Measurements from ENCODE around the gene SRRM2. TPM values are rescaled to one million over a fixed set of nuclear protein-coding genes. Genes with fewer than 3 reads are reported as not detected.
A peak's percentile ranks its signal among the peaks of the same experiment; 100 is the strongest.

SRRM2 gene
- total RNA-seq, 1 experiment from 2014 or later, result 84.7 TPM

DNA sequence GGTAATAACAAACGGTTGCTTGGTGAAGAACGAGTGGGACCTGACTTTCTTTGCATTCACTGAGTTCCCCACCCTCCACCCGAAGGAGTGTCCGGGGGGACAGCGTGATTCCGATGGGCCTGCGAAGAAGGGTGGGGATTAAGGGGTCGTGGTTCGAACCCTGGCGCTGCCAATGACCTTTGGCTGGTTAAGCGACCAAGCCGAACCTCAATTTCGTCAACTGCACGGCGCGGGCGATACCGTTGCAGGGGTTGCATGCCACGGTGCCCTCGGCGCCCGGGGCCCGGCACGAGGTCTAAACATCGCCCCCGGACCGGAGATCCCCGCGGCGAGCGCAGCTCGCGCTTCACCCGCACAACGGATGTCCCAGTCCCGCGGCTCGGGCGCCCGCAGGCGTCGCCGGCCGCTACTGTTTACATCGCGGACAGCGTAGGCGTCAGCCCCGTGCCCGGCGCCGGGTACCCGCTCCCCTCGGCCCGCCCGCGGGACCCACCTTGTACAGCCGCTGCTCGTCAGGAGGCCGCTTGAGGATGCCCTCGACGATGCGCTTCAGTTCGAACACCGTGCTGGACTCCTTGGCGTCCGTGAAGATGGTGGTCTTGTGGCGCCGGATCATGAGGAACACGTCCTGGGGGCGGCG, 24.2 kb downstream of the SRRM2 start:
- no peak for DNase-seq (ENCODE audit: low read depth)

GRCh38 chr16:2777231-2777902, 24.9 kb downstream of the SRRM2 start, which contains the start of gene ELOB:
Gene ELOB, minus strand, starts transcription at chr16:2777280. Its CDS starts 41 bp downstream, at chr16:2777239.
- DNase-seq (ENCODE audit: low read depth), result peak; percentile 80

- DNase-seq (ENCODE audit: low read depth), result no peak
Observed at GRCh38 chr16:2777903-2778629, 25.6 kb downstream of the SRRM2 start.

GRCh38 chr16:2778630-2778958, 26.2 kb downstream of the SRRM2 start:
- DNase-seq (ENCODE audit: low read depth), result no peak

DNA sequence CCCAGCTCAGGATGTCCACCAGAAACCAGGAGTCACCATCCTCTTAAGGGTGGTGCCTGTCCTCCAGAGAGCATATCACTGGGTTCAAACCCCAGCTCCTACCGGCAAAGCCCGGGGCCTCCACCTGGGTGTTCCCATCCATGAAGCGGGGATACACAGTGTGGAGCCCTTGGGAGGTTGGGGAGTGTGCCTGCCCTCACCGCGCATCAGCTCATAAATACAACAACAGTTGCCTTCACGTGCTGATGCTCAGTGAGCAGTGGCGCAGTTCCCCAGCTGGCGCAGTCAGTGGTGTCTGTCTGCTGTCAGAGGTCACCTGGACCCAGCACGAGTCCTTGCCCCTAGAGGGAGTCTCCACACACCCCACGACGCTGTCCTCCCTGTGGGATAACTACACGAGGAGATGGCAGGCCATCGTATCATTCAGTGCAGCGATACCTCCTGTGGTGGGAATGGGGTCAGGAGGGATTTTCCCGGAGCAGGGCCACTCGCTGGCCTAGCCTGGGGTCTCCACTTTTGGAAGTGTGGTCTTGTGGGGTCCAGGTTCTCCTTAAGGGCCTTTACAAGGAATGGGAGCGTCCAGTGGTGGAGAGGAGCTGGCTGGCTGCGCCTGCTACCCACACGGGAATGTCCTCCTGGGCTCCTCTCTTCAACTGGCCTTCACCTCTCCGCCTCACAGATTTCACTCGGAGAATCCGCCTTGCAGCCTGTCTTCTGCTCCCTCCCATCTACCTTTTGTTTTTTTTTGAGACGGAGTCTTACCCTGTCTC, 26.9 kb downstream of the SRRM2 start:
- DNase-seq (ENCODE audit: low read depth), result no peak

DNA sequence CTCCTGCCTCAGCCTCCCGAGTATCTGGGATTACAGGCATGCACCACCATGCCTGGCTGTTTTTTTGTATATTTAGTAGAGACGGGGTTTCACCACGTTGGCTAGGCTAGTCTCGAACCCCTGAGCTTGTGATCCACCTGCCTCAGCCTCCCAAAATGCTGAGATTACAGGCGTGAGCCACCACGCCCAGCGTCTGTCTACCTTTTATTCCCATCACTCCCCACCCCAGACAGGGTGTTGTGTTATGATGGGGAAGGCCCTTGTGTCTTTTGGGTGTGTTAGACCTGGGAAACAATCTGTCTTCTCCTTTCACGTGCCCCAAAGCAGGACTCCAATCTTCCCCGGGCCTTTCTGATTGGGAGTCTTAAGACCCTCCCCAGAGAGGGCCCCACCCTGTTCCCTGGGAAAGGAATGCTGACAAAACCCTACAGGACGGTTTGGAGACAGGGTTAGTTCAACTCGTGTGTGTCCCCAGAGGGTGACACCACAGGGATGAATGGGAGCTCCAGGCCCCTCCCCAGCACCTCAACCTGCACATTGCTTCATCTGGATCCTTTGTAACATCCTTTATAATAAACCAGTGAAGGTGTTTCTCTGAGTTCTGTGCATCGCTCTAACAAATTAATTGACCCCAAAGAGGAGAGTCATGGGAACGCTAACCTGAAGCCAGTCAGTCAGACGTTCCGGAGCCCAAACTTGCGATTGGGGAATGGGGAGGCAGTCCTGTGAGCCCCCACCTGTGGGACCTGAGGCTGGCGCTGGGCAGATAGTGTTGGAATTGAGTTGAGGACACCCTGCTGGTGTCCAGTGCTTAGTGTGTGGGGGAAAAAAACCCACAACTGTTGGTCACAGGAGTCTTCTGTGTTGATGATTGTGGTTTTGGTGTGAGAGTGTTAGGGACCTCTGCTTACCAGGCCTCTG, 27.8 kb downstream of the SRRM2 start:
- no peak for DNase-seq (ENCODE audit: low read depth)

GRCh38 chr16:2782583-2783351, 30.3 kb downstream of the SRRM2 start:
- DNase-seq (ENCODE audit: low read depth), result no peak

- DNase-seq (ENCODE audit: low read depth), result no peak
Observed at GRCh38 chr16:2783581-2784357, 31.3 kb downstream of the SRRM2 start.

- DNase-seq (ENCODE audit: low read depth), result no peak
Observed at GRCh38 chr16:2784358-2785100, 32.1 kb downstream of the SRRM2 start.

GRCh38 chr16:2785101-2785991, 32.9 kb downstream of the SRRM2 start:
- DNase-seq (ENCODE audit: low read depth), result no peak

- DNase-seq (ENCODE audit: low read depth), result no peak
Observed at GRCh38 chr16:2786061-2786825, 33.8 kb downstream of the SRRM2 start.

- no peak for DNase-seq (ENCODE audit: low read depth)
Observed at GRCh38 chr16:2786826-2787151, 34.4 kb downstream of the SRRM2 start.

DNA sequence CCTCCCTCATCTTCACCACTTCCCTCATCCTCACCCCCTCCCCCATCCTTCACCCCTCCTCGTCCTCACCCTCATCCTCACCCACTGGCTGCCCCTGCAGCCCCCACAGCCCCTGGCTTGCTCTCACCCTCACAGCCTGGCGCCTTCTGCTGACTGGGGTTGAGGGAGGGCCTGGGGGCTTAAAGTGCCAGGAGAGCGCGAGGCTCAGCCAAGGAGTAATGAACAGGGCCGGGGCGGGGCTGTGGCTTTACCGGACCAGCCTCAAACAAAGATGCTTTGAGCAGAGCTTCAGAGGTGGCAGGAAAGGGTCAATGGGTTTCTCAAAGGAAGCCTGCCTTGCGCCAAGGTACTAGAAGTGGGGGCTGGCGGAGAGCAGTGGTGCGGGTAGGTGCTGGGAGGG, 35.0 kb downstream of the SRRM2 start, which contains the start of gene PRSS33:
PRSS33 (minus strand) TSS at position 155 of the 400 bp plus-strand sequence. CDS start 1,013 bp downstream, outside the sequence.
- no peak for DNase-seq (ENCODE audit: low read depth)

GRCh38 chr16:2787961-2788360, 35.5 kb downstream of the SRRM2 start:
- no peak for DNase-seq (ENCODE audit: low read depth)

GRCh38 chr16:2790631-2791030, 38.2 kb downstream of the SRRM2 start:
- DNase-seq (ENCODE audit: low read depth), result no peak

GRCh38 chr16:2791174-2791573, 38.7 kb downstream of the SRRM2 start:
- no peak for DNase-seq (ENCODE audit: low read depth)

- DNase-seq (ENCODE audit: low read depth), result no peak
Observed at GRCh38 chr16:2792940-2793339, 40.5 kb downstream of the SRRM2 start.
